Measurements from ENCODE around the gene PLXNB1.

The PLXNB1 gene

DNA sequence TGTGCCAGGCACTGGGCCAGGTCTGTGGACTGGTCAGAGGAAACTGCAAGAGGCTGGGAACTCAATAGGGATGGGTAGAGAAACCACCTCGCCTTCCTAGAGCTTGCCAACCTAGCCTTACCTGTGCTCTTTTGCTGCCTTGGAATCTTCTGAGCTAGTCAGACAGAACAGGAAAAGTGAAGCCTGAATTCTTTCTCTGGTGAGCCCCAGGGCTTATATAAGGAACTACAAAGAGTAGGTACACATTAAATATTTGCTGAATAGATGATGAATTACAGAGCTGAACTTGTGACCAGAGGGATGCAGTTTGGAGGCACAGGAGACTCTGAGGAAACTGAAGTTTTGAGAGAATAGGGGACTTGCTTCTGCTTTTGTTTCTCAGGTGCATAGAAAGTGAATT, 73.5 kb downstream of the PLXNB1 start:
- H3K27ac ChIP-seq, result no peak overlapping the region
- no peaks in the 10 kb centered on the region for H3K4me1 ChIP-seq (ENCODE audit: control insufficient read depth in 1 of 2, insufficient read depth in 1 of 2, low read depth in 1 of 2, low read length in 1 of 2)
- TF ChIP-seq CTCF (IDR thresholded peaks at IDR 0.05), result no peak
- H3K9me3 ChIP-seq, result no peaks in the 10 kb centered on the region
- H3K36me3 ChIP-seq, result no peaks in the 10 kb centered on the region
- H3K27me3 ChIP-seq, result no peaks in the 10 kb centered on the region
- H3K4me3 ChIP-seq (ENCODE audit: low read depth in 1 of 2, low read length in 1 of 2), result no peak overlapping the region

- TF ChIP-seq CTCF (IDR thresholded peaks at IDR 0.05), result no peak
- H3K4me1 ChIP-seq (ENCODE audit: control insufficient read depth in 1 of 2, insufficient read depth in 1 of 2, low read depth in 1 of 2, low read length in 1 of 2), result no peaks in the 10 kb centered on the region
- no peaks in the 10 kb centered on the region for H3K27me3 ChIP-seq
- H3K36me3 ChIP-seq, result no peaks in the 10 kb centered on the region
- no peak overlapping the region for H3K27ac ChIP-seq
- no peaks in the 10 kb centered on the region for H3K9me3 ChIP-seq
- no peak overlapping the region for H3K4me3 ChIP-seq (ENCODE audit: low read depth in 1 of 2, low read length in 1 of 2)
These were observed 75.9 kb downstream of the PLXNB1 start for GRCh38 chr3:48353987-48354386.
